SK-MEL-5 (cell line): ENCODE data around the gene WDR88. TPM values are rescaled to one million over a fixed set of nuclear protein-coding genes. Genes with fewer than 3 reads are reported as not detected.
"Not testable (repeated sequence)": the region's sequence is repeated elsewhere in the genome, so short reads cannot be mapped to it uniquely, and the experiment has no call there.

Experiments used
- DNase-seq: peaks from one replicate; pipeline ENCODE4 v3.0.0-alpha.2; 2016; ENCODE audit warnings: low read depth, low spot score
- in situ Hi-C: cut with HindIII; loops from 2 replicates; pipeline ENCODE4 v1.10.0; 2016; ENCODE audit warnings: low sequenced_read_pairs, high pct_unique_total_duplicates, low pct_unique_long_range_greater_than_20kb
- total RNA-seq: library from RNA; depleted of rRNA; stranded (reverse); fragments of >200 nt; shearing (Covaris generic); gene quantifications from 2 replicates; pipeline ENCODE4 v1.2.3, GENCODE V29; 2014

Gene WDR88
- total RNA-seq, 1 experiment from 2014 or later = not detected

GRCh38 chr19:33124207-33125098 is 7.5 kb upstream of the WDR88 start:
- no peak for DNase-seq
- in situ Hi-C loops = no loop called here

GRCh38 chr19:33125929-33126388 is 6.0 kb upstream of the WDR88 start:
- DNase-seq = peak; percentile 61
- in situ Hi-C loops = no loop called here

GRCh38 chr19:33126712-33127111 is 5.2 kb upstream of the WDR88 start:
- DNase-seq = not testable (repeated sequence)

GRCh38 chr19:33129901-33130300 is 2.0 kb upstream of the WDR88 start:
- in situ Hi-C loops = no loop called here
- DNase-seq = no peak

More at GRCh38 chr19:33126712-33127111, 5.2 kb upstream of the WDR88 start:
- in situ Hi-C loops = not testable (repeated sequence)

- in situ Hi-C loops = no loop called here
These were observed 1.5 kb upstream of the WDR88 start for GRCh38 chr19:33130433-33130832.

GRCh38 chr19:33132425-33132824 is 511 bp downstream of the WDR88 start:
- DNase-seq = no peak
- in situ Hi-C loops = no loop called here

More at GRCh38 chr19:33130433-33130832, 1.5 kb upstream of the WDR88 start:
- DNase-seq = no peak

GRCh38 chr19:33133438-33134031 is 1.6 kb downstream of the WDR88 start:
- DNase-seq = no peak
- in situ Hi-C loops = no loop called here

GRCh38 chr19:33134571-33135041 is 2.7 kb downstream of the WDR88 start:
- in situ Hi-C loops = no loop called here
- no peak for DNase-seq

GRCh38 chr19:33139165-33139564 is 7.3 kb downstream of the WDR88 start:
- in situ Hi-C loops = no loop called here
- no peak for DNase-seq

GRCh38 chr19:33143897-33144405 is 12.0 kb downstream of the WDR88 start:
- DNase-seq = peak; percentile 68
- in situ Hi-C loops = no loop called here

GRCh38 chr19:33146209-33146608 is 14.3 kb downstream of the WDR88 start:
- in situ Hi-C loops = no loop called here
- DNase-seq = no peak

GRCh38 chr19:33147538-33147937 is 15.6 kb downstream of the WDR88 start:
- in situ Hi-C loops = no loop called here
- no peak for DNase-seq

- DNase-seq = no peak
- in situ Hi-C loops = no loop called here
These were observed 19.1 kb downstream of the WDR88 start for GRCh38 chr19:33150852-33151518.

GRCh38 chr19:33152176-33152575 is 20.3 kb downstream of the WDR88 start:
- in situ Hi-C loops = no loop called here
- no peak for DNase-seq

- DNase-seq, in situ Hi-C loops: not testable (repeated sequence)
These were observed 20.7 kb downstream of the WDR88 start for GRCh38 chr19:33152625-33153024.

- in situ Hi-C loops, DNase-seq: not testable (repeated sequence)
These were observed 22.4 kb downstream of the WDR88 start for GRCh38 chr19:33154313-33154712.

GRCh38 chr19:33156334-33156733 is 24.4 kb downstream of the WDR88 start:
- DNase-seq = no peak
- in situ Hi-C loops = no loop called here

GRCh38 chr19:33157906-33158305 is 26.0 kb downstream of the WDR88 start:
- in situ Hi-C loops = no loop called here
- no peak for DNase-seq
